Measurements from ENCODE around the gene RANBP17.

RANBP17 gene

GRCh38 chr5:171249460-171249859 is 387.6 kb downstream of the RANBP17 start:
- no peak for DNase-seq (ENCODE audit: low spot score)

- DNase-seq (ENCODE audit: low spot score) = no peak
Measured at GRCh38 chr5:171250738-171251137, 388.9 kb downstream of the RANBP17 start.

GRCh38 chr5:171251519-171251918 is 389.7 kb downstream of the RANBP17 start:
- DNase-seq (ENCODE audit: low spot score) = no peak

GRCh38 chr5:171252674-171253073 is 390.9 kb downstream of the RANBP17 start:
- DNase-seq (ENCODE audit: low spot score) = no peak

- no peak for DNase-seq (ENCODE audit: low spot score)
Measured at GRCh38 chr5:171258737-171259415, 397.1 kb downstream of the RANBP17 start.

GRCh38 chr5:171261361-171261760 is 399.5 kb downstream of the RANBP17 start:
- no peak for DNase-seq (ENCODE audit: low spot score)

- no peak for DNase-seq (ENCODE audit: low spot score)
Measured at GRCh38 chr5:171261904-171262303, 400.1 kb downstream of the RANBP17 start.

GRCh38 chr5:171263181-171263580 is 401.4 kb downstream of the RANBP17 start:
- no peak for DNase-seq (ENCODE audit: low spot score)

- DNase-seq (ENCODE audit: low spot score) = no peak
Measured at GRCh38 chr5:171264843-171265242, 403.0 kb downstream of the RANBP17 start.

- no peak for DNase-seq (ENCODE audit: low spot score)
Measured at GRCh38 chr5:171268700-171269620, 407.1 kb downstream of the RANBP17 start.

- no peak for DNase-seq (ENCODE audit: low spot score)
Measured at GRCh38 chr5:171269717-171270116, 407.9 kb downstream of the RANBP17 start.

GRCh38 chr5:171270136-171270535 is 408.3 kb downstream of the RANBP17 start:
- DNase-seq (ENCODE audit: low spot score) = no peak

- no peak for DNase-seq (ENCODE audit: low spot score)
Measured at GRCh38 chr5:171271798-171272197, 410.0 kb downstream of the RANBP17 start.

GRCh38 chr5:171272996-171273970 is 411.5 kb downstream of the RANBP17 start:
- no peak for DNase-seq (ENCODE audit: low spot score)

GRCh38 chr5:171275841-171276544 is 414.2 kb downstream of the RANBP17 start:
- no peak for DNase-seq (ENCODE audit: low spot score)

GRCh38 chr5:171283753-171284152 is 421.9 kb downstream of the RANBP17 start:
- no peak for DNase-seq (ENCODE audit: low spot score)

GRCh38 chr5:171285465-171285864 is 423.6 kb downstream of the RANBP17 start:
- DNase-seq (ENCODE audit: low spot score) = no peak

- no peak for DNase-seq (ENCODE audit: low spot score)
Measured at GRCh38 chr5:171288066-171288465, 426.2 kb downstream of the RANBP17 start.

GRCh38 chr5:171291371-171291770 is 429.6 kb downstream of the RANBP17 start:
- no peak for DNase-seq (ENCODE audit: low spot score)

GRCh38 chr5:171295299-171295698 is 433.5 kb downstream of the RANBP17 start:
- DNase-seq (ENCODE audit: low spot score) = no peak

- no peak for DNase-seq (ENCODE audit: low spot score)
Measured at GRCh38 chr5:171295801-171296200, 434.0 kb downstream of the RANBP17 start.

All from left forelimb (tissue), 1 donor.